Nephron (organoid): ENCODE data around the gene ZNF680.

Experiments used
- H3K27ac Mint-ChIP-seq, 3 experiments: 2 replicates each; pipeline ENCODE4 v1.8.0; 2020; ENCODE audit warnings: mixed read lengths in 3 of 3, mild to moderate bottlenecking in 2 of 3, moderate library complexity in 1 of 3
- H3K27me3 Mint-ChIP-seq: 2 replicates; pipeline ENCODE4 v1.8.0; 2021; ENCODE audit warnings: low read depth, mild to moderate bottlenecking, moderate library complexity, mixed read lengths
- H3K36me3 Mint-ChIP-seq: 2 replicates; pipeline ENCODE4 v1.8.0; 2020; ENCODE audit warnings: low read depth, mixed read lengths
- H3K4me1 Mint-ChIP-seq: 2 replicates; pipeline ENCODE4 v1.8.0; 2020; ENCODE audit warnings: mixed read lengths
- H3K4me3 Mint-ChIP-seq, 3 experiments: 2 replicates each; pipeline ENCODE4 v1.8.0; 2020; ENCODE audit warnings: mild to moderate bottlenecking in 3 of 3, mixed read lengths in 3 of 3, moderate library complexity in 2 of 3
- H3K9me3 Mint-ChIP-seq: 2 replicates; pipeline ENCODE4 v1.8.0; 2020; ENCODE audit warnings: mixed read lengths
- TF ChIP-seq, protein P1 (sequence below), 3 experiments: fragments of 200-600 bp; sonication (generic); IDR thresholded peaks; one replicate each; pipeline ENCODE4 v1.5.0; 2021; ENCODE audit warnings: antibody characterized with exemption in 3 of 3; ENCODE audit not compliant: unreplicated experiment in 3 of 3

The ZNF680 gene

DNA sequence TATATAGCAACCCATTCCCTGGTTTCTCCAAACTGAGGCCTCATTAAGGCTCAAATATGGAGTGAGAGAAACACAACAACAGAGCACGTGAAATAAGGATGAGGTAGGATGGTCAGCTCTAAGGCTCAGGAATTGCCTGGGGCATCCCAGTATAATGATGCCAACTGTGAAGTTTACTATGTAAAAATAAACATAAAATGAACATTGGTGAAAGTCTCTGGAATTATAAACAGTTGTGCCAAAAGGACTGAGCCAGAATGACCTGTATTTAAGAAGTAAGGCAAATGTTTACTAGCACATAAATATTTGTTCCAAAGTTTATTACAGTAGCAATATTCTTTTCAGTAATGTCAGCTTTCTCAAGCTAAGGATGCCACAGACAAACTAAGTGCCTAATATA, 64.6 kb downstream of the ZNF680 start:
- Mint-ChIP-seq H3K4me3 (no peak overlapping the region), H3K4me1 (no peaks in the 10 kb centered on the region), H3K27me3 (no peaks in the 10 kb centered on the region), H3K9me3 (peaks cover 37% of the 10 kb centered on the region), H3K27ac (no peak overlapping the region), H3K36me3 (peaks cover 11% of the 10 kb centered on the region)
- TF ChIP-seq, protein P1, sequence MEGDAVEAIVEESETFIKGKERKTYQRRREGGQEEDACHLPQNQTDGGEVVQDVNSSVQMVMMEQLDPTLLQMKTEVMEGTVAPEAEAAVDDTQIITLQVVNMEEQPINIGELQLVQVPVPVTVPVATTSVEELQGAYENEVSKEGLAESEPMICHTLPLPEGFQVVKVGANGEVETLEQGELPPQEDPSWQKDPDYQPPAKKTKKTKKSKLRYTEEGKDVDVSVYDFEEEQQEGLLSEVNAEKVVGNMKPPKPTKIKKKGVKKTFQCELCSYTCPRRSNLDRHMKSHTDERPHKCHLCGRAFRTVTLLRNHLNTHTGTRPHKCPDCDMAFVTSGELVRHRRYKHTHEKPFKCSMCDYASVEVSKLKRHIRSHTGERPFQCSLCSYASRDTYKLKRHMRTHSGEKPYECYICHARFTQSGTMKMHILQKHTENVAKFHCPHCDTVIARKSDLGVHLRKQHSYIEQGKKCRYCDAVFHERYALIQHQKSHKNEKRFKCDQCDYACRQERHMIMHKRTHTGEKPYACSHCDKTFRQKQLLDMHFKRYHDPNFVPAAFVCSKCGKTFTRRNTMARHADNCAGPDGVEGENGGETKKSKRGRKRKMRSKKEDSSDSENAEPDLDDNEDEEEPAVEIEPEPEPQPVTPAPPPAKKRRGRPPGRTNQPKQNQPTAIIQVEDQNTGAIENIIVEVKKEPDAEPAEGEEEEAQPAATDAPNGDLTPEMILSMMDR (IDR thresholded peaks at IDR 0.05; ENCODE audit: unreplicated experiment in 3 of 3) = no peak

DNA sequence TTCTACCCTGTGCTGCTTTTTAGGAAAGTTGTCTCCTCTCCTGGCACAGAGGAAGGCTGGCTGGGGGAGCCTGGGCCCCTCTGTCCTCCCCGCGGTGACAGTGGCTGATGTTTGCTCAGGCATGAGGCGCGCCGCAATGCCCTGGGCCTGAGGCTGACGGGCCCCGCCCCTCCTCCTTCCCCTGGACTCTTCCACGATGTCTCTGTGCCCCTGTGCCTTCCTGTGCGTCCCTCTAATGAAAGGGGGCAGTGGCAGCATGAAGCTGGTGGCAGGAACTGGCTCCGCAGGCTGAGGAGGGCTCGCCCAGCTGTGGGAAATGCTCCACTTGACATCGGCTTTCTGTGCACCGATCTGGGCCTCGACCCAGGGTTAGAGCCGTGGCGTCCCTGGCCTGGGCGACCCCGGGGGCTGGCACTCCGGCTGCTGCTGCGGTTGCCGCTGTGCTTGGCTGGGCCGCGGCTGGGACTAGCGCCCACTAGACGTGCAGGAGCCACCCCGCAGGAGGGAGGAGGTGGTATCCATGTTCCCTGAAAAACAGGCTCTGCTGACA, 67.9 kb downstream of the ZNF680 start:
- no peaks in the 10 kb centered on the region for H3K36me3 Mint-ChIP-seq
- H3K27me3 Mint-ChIP-seq = no peaks in the 10 kb centered on the region
- no peak overlapping the region for H3K4me3 Mint-ChIP-seq
- TF ChIP-seq, protein P1 (IDR thresholded peaks at IDR 0.05; ENCODE audit: unreplicated experiment in 3 of 3) = no peak
- H3K4me1 Mint-ChIP-seq = no peaks in the 10 kb centered on the region
- H3K27ac Mint-ChIP-seq = no peak overlapping the region
- H3K9me3 Mint-ChIP-seq = peaks cover 24% of the 10 kb centered on the region

DNA sequence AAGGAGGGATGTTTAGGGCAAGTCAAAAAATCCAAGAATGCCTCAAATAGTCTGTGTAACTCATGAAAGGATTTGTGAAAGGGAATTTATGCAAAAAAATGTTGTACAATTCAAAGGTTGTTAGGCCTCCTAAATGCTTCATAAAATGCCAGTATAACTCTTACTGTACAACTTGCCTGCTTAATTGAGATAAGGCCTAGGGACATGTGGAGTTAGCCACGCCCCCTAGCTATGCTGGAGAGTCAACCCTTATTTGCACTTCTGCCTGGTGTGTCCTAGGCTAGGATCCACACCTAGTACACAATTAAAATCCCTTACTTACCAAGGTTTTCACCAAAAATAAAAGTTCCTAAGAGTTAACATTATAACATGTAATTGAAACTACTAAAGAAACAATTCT, 77.2 kb downstream of the ZNF680 start:
- Mint-ChIP-seq H3K4me1 (no peaks in the 10 kb centered on the region), H3K27ac (no peak overlapping the region), H3K9me3 (peaks cover 50% of the 10 kb centered on the region), H3K4me3 (no peak overlapping the region), H3K27me3 (no peaks in the 10 kb centered on the region), H3K36me3 (no peaks in the 10 kb centered on the region)
- TF ChIP-seq, protein P1 (IDR thresholded peaks at IDR 0.05; ENCODE audit: unreplicated experiment in 3 of 3) = no peak
